Measurements from ENCODE around the gene FLCN. TPM values are rescaled to one million over a fixed set of nuclear protein-coding genes. Genes with fewer than 3 reads are reported as not detected.

Gene FLCN
- total RNA-seq, 1 experiment from 2014 or later = 35.3 TPM

DNA sequence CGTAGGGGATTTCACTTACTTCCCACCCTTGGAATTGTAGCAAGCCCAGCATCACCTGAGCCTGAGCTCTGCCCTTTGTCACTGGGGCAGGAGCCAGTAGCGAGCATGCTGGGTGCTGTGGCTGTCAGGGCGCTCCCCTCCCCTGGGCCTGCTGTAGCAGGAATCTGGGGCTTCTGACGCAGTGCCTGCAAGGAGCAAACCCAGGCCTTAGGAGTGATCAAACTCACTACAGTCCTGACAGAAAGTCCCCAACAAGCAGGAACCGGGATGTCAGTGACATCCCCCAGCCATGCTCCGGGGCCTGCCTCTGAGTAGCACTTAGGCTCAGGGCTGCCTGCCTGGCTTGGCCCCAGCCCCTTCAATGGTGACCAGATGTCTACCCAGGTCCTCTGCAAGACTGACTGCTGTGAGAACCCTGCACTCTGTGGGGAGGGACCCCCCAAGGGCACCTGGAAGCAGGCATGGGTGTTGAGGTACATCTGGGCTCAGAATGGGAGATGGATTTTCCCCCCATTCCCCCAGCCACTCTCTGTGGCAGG lies 54.3 kb downstream of the FLCN start:
- Mint-ChIP-seq H3K9me3 (ENCODE audit: low read depth, unreplicated experiment) (no peaks in the 10 kb centered on the region), H3K4me1 (ENCODE audit: low read depth, unreplicated experiment) (peaks cover 9% of the 10 kb centered on the region), H3K27me3 (ENCODE audit: unreplicated experiment) (no peaks in the 10 kb centered on the region), H3K27ac (ENCODE audit: unreplicated experiment) (peak overlapping the region; percentile 33), H3K36me3 (ENCODE audit: insufficient read depth, unreplicated experiment) (peaks cover 66% of the 10 kb centered on the region), H3K4me3 (ENCODE audit: low read depth, unreplicated experiment) (no peak overlapping the region)
- no peak for DNase-seq
- BruUV-seq (replicated peaks) = no TSS peak
- intact Hi-C loops (cut with micrococcal nuclease; ENCODE audit: unreplicated experiment) = no loop called here
- TF ChIP-seq, protein P1, sequence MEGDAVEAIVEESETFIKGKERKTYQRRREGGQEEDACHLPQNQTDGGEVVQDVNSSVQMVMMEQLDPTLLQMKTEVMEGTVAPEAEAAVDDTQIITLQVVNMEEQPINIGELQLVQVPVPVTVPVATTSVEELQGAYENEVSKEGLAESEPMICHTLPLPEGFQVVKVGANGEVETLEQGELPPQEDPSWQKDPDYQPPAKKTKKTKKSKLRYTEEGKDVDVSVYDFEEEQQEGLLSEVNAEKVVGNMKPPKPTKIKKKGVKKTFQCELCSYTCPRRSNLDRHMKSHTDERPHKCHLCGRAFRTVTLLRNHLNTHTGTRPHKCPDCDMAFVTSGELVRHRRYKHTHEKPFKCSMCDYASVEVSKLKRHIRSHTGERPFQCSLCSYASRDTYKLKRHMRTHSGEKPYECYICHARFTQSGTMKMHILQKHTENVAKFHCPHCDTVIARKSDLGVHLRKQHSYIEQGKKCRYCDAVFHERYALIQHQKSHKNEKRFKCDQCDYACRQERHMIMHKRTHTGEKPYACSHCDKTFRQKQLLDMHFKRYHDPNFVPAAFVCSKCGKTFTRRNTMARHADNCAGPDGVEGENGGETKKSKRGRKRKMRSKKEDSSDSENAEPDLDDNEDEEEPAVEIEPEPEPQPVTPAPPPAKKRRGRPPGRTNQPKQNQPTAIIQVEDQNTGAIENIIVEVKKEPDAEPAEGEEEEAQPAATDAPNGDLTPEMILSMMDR (IDR thresholded peaks at IDR 0.05; ENCODE audit: unreplicated experiment) = no peak
- CTCF ChIA-PET = interaction anchor here (0.5 kb wide), 1 partner anchor 1000 kb away, joined by 3 read pairs; no protein-coding TSS in a partner anchor

DNA sequence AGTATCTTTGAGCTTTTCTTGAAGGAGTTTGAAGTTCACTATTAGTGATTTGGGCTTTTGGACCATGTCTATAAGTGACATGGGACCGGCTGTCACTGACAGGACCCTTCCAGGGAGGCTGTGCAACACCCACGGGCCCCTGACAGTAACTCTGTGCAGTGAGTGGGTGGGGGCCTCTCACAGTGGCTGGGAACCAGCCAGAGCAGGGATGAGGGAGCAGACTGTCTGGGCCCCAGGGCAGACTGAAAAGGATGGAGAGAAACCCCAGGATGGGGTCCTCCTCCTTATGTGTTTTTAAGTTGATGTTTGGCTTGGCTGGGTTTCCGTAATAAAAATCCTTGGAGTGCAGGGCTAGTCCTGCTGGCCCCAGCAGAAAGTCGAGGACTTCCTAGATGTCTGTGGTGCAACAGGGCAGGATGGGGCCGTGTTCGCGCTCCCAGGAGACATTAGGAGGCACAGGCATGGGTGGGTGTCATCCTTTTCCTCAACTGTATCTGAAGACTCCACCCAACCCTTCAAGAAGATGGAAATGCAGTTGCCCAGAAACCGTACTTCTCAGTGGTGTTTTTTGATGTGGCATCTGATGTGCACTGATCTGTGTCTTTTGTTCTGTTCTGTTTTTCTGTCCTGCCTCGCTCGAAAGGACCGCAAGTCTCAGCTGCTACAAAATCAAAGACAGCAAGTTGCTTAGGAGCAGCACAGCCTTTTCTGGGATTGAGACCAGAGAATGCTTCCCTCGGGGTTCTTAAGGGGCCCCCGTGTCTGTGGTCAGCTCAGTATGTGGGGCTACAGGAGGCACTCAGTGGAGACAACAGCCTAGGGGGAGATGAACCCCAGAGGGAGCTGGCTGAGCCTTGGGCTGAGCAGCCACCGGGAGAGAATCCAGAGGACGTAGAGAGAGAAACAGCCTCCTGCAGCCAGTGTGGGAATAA lies 55.0 kb downstream of the FLCN start:
- peaks cover 65% of the 10 kb centered on the region for H3K36me3 Mint-ChIP-seq (ENCODE audit: insufficient read depth, unreplicated experiment)
- peaks cover 9% of the 10 kb centered on the region for H3K4me1 Mint-ChIP-seq (ENCODE audit: low read depth, unreplicated experiment)
- CTCF ChIA-PET = no interaction called here
- BruUV-seq (replicated peaks) = no TSS peak
- no peak for DNase-seq
- no peaks in the 10 kb centered on the region for H3K9me3 Mint-ChIP-seq (ENCODE audit: low read depth, unreplicated experiment)
- no peaks in the 10 kb centered on the region for H3K27me3 Mint-ChIP-seq (ENCODE audit: unreplicated experiment)
- H3K4me3 Mint-ChIP-seq (ENCODE audit: low read depth, unreplicated experiment) = no peak overlapping the region
- peak overlapping the region; percentile 33 for H3K27ac Mint-ChIP-seq (ENCODE audit: unreplicated experiment)
- intact Hi-C loops (cut with micrococcal nuclease; ENCODE audit: unreplicated experiment) = no loop called here
- TF ChIP-seq, protein P1 (IDR thresholded peaks at IDR 0.05; ENCODE audit: unreplicated experiment) = no peak

DNA sequence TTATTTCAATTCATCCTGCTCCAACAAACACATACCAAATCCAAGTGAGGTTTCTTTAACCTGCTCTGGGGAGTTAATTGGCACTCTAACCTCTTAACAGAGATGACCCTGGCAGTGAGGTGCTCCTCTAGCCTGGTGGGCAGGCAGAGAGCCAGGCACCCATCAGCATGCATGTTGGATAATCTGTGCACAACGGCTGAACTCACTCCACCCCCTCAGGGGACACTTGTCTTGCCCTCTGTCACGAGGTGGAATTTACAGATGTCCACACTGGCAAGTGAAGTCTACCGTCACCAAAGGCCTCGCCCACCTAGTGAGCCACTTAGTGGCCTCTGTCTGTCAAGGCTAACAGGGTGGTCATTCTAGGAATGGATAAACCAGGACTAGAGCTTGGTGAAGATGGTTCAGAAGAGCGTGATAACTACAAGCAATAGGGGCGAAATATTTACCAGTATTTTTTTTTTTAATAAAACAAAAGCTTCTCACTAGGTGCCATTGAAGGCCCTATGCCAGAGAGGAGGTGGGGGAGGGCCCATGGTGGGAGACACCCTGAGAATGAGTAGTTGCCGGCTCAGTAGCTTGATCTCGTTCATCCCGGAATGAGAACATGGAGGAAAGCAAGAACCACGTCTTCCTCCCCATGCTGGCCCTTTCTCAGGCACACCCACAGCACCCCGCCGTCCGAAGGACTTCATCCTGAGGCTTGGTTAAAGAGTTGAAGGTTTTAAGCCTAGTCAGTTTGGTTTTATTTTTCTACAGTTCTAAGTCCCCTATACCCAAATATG lies 56.0 kb downstream of the FLCN start:
- intact Hi-C loops (cut with micrococcal nuclease; ENCODE audit: unreplicated experiment) = no loop called here
- TF ChIP-seq, protein P1 (IDR thresholded peaks at IDR 0.05; ENCODE audit: unreplicated experiment) = no peak
- peaks cover 9% of the 10 kb centered on the region for H3K4me1 Mint-ChIP-seq (ENCODE audit: low read depth, unreplicated experiment)
- DNase-seq = no peak
- no peaks in the 10 kb centered on the region for H3K9me3 Mint-ChIP-seq (ENCODE audit: low read depth, unreplicated experiment)
- H3K27ac Mint-ChIP-seq (ENCODE audit: unreplicated experiment) = no peak overlapping the region
- no peak overlapping the region for H3K4me3 Mint-ChIP-seq (ENCODE audit: low read depth, unreplicated experiment)
- BruUV-seq (replicated peaks) = no TSS peak
- peaks cover 61% of the 10 kb centered on the region for H3K36me3 Mint-ChIP-seq (ENCODE audit: insufficient read depth, unreplicated experiment)
- H3K27me3 Mint-ChIP-seq (ENCODE audit: unreplicated experiment) = no peaks in the 10 kb centered on the region
- CTCF ChIA-PET = no interaction called here

DNA sequence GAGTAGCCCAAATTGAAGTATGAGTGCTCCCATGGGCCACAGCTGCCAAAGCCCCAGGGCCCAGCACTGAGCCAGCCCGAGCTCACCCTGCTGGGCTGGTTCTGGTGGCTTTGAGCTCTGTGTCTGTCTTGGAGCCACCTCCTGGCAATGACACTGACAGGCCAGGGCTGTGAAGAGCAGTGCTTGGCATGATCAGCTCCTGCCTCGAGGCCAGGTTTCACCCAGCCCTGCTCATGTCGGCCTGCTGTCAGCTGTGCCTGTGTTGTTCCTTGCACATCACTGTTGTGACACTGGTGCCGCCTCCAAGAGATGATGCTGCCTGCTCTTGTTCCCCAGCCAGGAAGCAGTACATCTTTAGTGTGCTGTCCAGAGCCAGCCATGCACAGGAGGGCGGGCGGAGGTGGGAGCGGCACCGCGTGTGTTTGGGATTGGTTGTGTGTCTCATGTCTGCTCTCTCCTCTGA lies 56.8 kb downstream of the FLCN start:
- intact Hi-C loops (cut with micrococcal nuclease; ENCODE audit: unreplicated experiment) = no loop called here
- TF ChIP-seq, protein P1 (IDR thresholded peaks at IDR 0.05; ENCODE audit: unreplicated experiment) = no peak
- H3K4me3 Mint-ChIP-seq (ENCODE audit: low read depth, unreplicated experiment) = no peak overlapping the region
- BruUV-seq (replicated peaks) = no TSS peak
- peaks cover 1% of the 10 kb centered on the region for H3K4me1 Mint-ChIP-seq (ENCODE audit: low read depth, unreplicated experiment)
- H3K27me3 Mint-ChIP-seq (ENCODE audit: unreplicated experiment) = no peaks in the 10 kb centered on the region
- H3K9me3 Mint-ChIP-seq (ENCODE audit: low read depth, unreplicated experiment) = no peaks in the 10 kb centered on the region
- H3K36me3 Mint-ChIP-seq (ENCODE audit: insufficient read depth, unreplicated experiment) = peaks cover 55% of the 10 kb centered on the region
- no peak overlapping the region for H3K27ac Mint-ChIP-seq (ENCODE audit: unreplicated experiment)
- no peak for DNase-seq
- CTCF ChIA-PET = no interaction called here

Measured in Calu3 (cell line).